Caco-2 (cell line): Measurements from ENCODE around the gene ARMH3. TPM values are rescaled to one million over a fixed set of nuclear protein-coding genes. Genes with fewer than 3 reads are reported as not detected.

ENCODE experiments used
- BruUV-seq: library from RNA; stranded (reverse); fragments of 400-500 nt; replicated peaks from 2 replicates; lab custom pipeline; 2021; lab: Mats Ljungman, UMichigan
- CTCF ChIA-PET: fragments of 300-600 bp; sonication (Branson Sonifier 250); formaldehyde crosslinking; loops from one replicate; lab custom pipeline; 2022; ENCODE audit warnings: antibody characterized with exemption; lab: Charles Lee
- POLR2A ChIA-PET: fragments of 300-600 bp; sonication (Branson Sonifier 250); formaldehyde crosslinking; loops from one replicate; lab custom pipeline; 2022; ENCODE audit warnings: antibody characterized with exemption; lab: Charles Lee
- DNase-seq, 2 experiments: peaks; one replicate each; pipeline versions ENCODE4 v3.0.0 to v3.0.0-alpha.2; 2020 to 2022
- H3K27me3 ChIP-seq: replicated peaks from 2 replicates; pipeline ENCODE4 v1.6.0; 2011; ENCODE audit warnings: low read length; ENCODE audit not compliant: control insufficient read depth, insufficient read depth
- H3K36me3 ChIP-seq: 2 replicates; pipeline ENCODE4 v1.5.1; 2011; ENCODE audit warnings: low read length; ENCODE audit not compliant: control insufficient read depth, insufficient read depth
- H3K4me1 ChIP-seq: fragments of 250-450 bp; sonication (Bioruptor Pico); 2 replicates; pipeline ENCODE4 v1.5.1; 2020; ENCODE audit warnings: mild to moderate bottlenecking
- H3K4me3 ChIP-seq: 2 replicates; pipeline ENCODE4 v1.5.1; 2011; ENCODE audit warnings: low read depth, mild to moderate bottlenecking, control low read depth, low read length
- H3K9me3 ChIP-seq: fragments of 250-450 bp; sonication (Bioruptor Pico); 2 replicates; pipeline ENCODE4 v1.5.1; 2020; ENCODE audit warnings: mild to moderate bottlenecking, moderate library complexity
- H3K27ac Mint-ChIP-seq: one replicate; pipeline ENCODE4 v1.8.0; 2022; ENCODE audit warnings: mixed read lengths; ENCODE audit not compliant: unreplicated experiment
- H3K27me3 Mint-ChIP-seq: one replicate; pipeline ENCODE4 v1.8.0; 2022; ENCODE audit warnings: mixed read lengths; ENCODE audit not compliant: insufficient read depth, unreplicated experiment
- H3K36me3 Mint-ChIP-seq: one replicate; pipeline ENCODE4 v1.8.0; 2022; ENCODE audit warnings: mild to moderate bottlenecking, mixed read lengths; ENCODE audit not compliant: insufficient read depth, unreplicated experiment
- H3K4me1 Mint-ChIP-seq: one replicate; pipeline ENCODE4 v1.8.0; 2022; ENCODE audit warnings: low read depth, mixed read lengths; ENCODE audit not compliant: unreplicated experiment
- H3K4me3 Mint-ChIP-seq: one replicate; pipeline ENCODE4 v1.8.0; 2022; ENCODE audit warnings: mild to moderate bottlenecking, moderate library complexity, mixed read lengths; ENCODE audit not compliant: unreplicated experiment
- H3K9me3 Mint-ChIP-seq: one replicate; pipeline ENCODE4 v1.8.0; 2022; ENCODE audit warnings: mixed read lengths; ENCODE audit not compliant: unreplicated experiment
- CTCF ChIP-seq, 2 experiments: fragments of 200-600 bp in 1 of 2; IDR thresholded peaks; 1 replicate in 1 of 2; 2 replicates in 1 of 2; pipeline versions ENCODE4 v1.5.1 to v1.8.0; 2011 to 2022; ENCODE audit warnings: antibody characterized with exemption in 1 of 2, control low read depth in 1 of 2, inconsistent platforms in 1 of 2, low read depth in 1 of 2, low read length in 1 of 2, mild to moderate bottlenecking in 1 of 2, moderate library complexity in 1 of 2; ENCODE audit not compliant: insufficient read depth in 1 of 2, severe bottlenecking in 1 of 2, unreplicated experiment in 1 of 2
- intact Hi-C: fragments of 100-400 bp; cut with micrococcal nuclease; formaldehyde crosslinking; loops from one replicate; pipeline ENCODE4 v1.10.0; 2022; ENCODE audit not compliant: unreplicated experiment
- total RNA-seq: library from RNA; stranded (reverse); gene quantifications from 2 replicates; pipeline ENCODE4 v1.2.3, GENCODE V29; 2022

The ARMH3 gene
- total RNA-seq, 1 experiment from 2014 or later = 17.4 TPM

GRCh38 chr10:101922846-101923245, 133.1 kb downstream of the ARMH3 start:
- intact Hi-C loops = no loop called here
- TF ChIP-seq CTCF (IDR thresholded peaks at IDR 0.05; ENCODE audit: insufficient read depth in 1 of 2, low read depth in 1 of 2, low read length in 1 of 2, severe bottlenecking in 1 of 2, unreplicated experiment in 1 of 2) = no peak

GRCh38 chr10:101920546-101920945, 135.4 kb downstream of the ARMH3 start:
- POLR2A ChIA-PET = no interaction called here
- no peaks in the 10 kb centered on the region for H3K4me1 Mint-ChIP-seq
- intact Hi-C loops = no loop called here

More at GRCh38 chr10:101922846-101923245, 133.1 kb downstream of the ARMH3 start:
- DNase-seq = no peak
- CTCF ChIA-PET = no interaction called here
- Histone ChIP-seq H3K4me1 (no peaks in the 10 kb centered on the region), H3K4me3 (no peak overlapping the region), H3K9me3 (no peaks in the 10 kb centered on the region), H3K36me3 (no peaks in the 10 kb centered on the region), H3K27me3 (no peaks in the 10 kb centered on the region)
- BruUV-seq = no TSS peak
- POLR2A ChIA-PET = no interaction called here
- Mint-ChIP-seq H3K4me3 (no peak overlapping the region), H3K27me3 (no peaks in the 10 kb centered on the region), H3K27ac (no peak overlapping the region), H3K36me3 (no peaks in the 10 kb centered on the region), H3K4me1 (no peaks in the 10 kb centered on the region), H3K9me3 (no peaks in the 10 kb centered on the region)

GRCh38 chr10:101919026-101919770, 136.8 kb downstream of the ARMH3 start:
- no peaks in the 10 kb centered on the region for H3K9me3 Mint-ChIP-seq
- Histone ChIP-seq H3K36me3 (no peaks in the 10 kb centered on the region), H3K9me3 (no peaks in the 10 kb centered on the region), H3K4me1 (no peaks in the 10 kb centered on the region), H3K27me3 (no peaks in the 10 kb centered on the region), H3K4me3 (no peak overlapping the region)
- intact Hi-C loops = no loop called here
- no peak overlapping the region for H3K27ac Mint-ChIP-seq
- H3K27me3 Mint-ChIP-seq = no peaks in the 10 kb centered on the region
- no TSS peak for BruUV-seq
- H3K36me3 Mint-ChIP-seq = no peaks in the 10 kb centered on the region
- TF ChIP-seq CTCF (IDR thresholded peaks at IDR 0.05; ENCODE audit: insufficient read depth in 1 of 2, low read depth in 1 of 2, low read length in 1 of 2, severe bottlenecking in 1 of 2, unreplicated experiment in 1 of 2) = no peak
- DNase-seq = no peak
- POLR2A ChIA-PET = no interaction called here
- H3K4me3 Mint-ChIP-seq = no peak overlapping the region
- H3K4me1 Mint-ChIP-seq = no peaks in the 10 kb centered on the region
- CTCF ChIA-PET = no interaction called here

More at GRCh38 chr10:101920546-101920945, 135.4 kb downstream of the ARMH3 start:
- Histone ChIP-seq H3K27me3 (no peaks in the 10 kb centered on the region), H3K9me3 (no peaks in the 10 kb centered on the region), H3K4me1 (no peaks in the 10 kb centered on the region), H3K36me3 (no peaks in the 10 kb centered on the region), H3K4me3 (no peak overlapping the region)
- H3K9me3 Mint-ChIP-seq = no peaks in the 10 kb centered on the region
- no peak for DNase-seq
- H3K27ac Mint-ChIP-seq = no peak overlapping the region
- no peaks in the 10 kb centered on the region for H3K27me3 Mint-ChIP-seq
- no peak for TF ChIP-seq CTCF (IDR thresholded peaks at IDR 0.05; ENCODE audit: insufficient read depth in 1 of 2, low read depth in 1 of 2, low read length in 1 of 2, severe bottlenecking in 1 of 2, unreplicated experiment in 1 of 2)
- H3K36me3 Mint-ChIP-seq = no peaks in the 10 kb centered on the region
- H3K4me3 Mint-ChIP-seq = no peak overlapping the region
- no TSS peak for BruUV-seq
- CTCF ChIA-PET = no interaction called here
